Right atrium auricular region (tissue), 2 donors: Measurements from ENCODE around the gene SRRM3. TPM values are rescaled to one million over a fixed set of nuclear protein-coding genes. Genes with fewer than 3 reads are reported as not detected.
A peak's percentile ranks its signal among the peaks of the same experiment; 100 is the strongest.

Experiments used
- DNase-seq: peaks from one replicate; pipeline ENCODE4 v3.0.0-alpha.2; 2019; ENCODE audit warnings: low spot score
- H3K27ac ChIP-seq, 2 donors: fragments of 200-600 bp; sonication (generic); 1 replicate in 1 of 2; 2 replicates in 1 of 2; pipeline ENCODE4 v1.5.1; 2016 to 2019
- H3K27me3 ChIP-seq, 2 donors: fragments of 200-600 bp; sonication (generic); one replicate each; pipeline versions ENCODE4 v1.5.1 to v1.6.0; 2017 to 2019
- H3K36me3 ChIP-seq: fragments of 200-600 bp; sonication (generic); one replicate; pipeline ENCODE4 v1.5.1; 2016
- H3K4me1 ChIP-seq, 2 donors: fragments of 200-600 bp; sonication (generic); one replicate each; pipeline versions ENCODE4 v1.5.1 to v1.6.0; 2017 to 2019
- H3K4me3 ChIP-seq, 2 donors: fragments of 200-600 bp; sonication (generic); 1 replicate in 1 of 2; 2 replicates in 1 of 2; pipeline ENCODE4 v1.5.1; 2017 to 2019; ENCODE audit warnings: mild to moderate bottlenecking in 1 of 2, moderate library complexity in 1 of 2
- H3K9me3 ChIP-seq, 2 donors: fragments of 200-600 bp; sonication (generic); one replicate each; pipeline ENCODE4 v1.5.1; 2019
- total RNA-seq, 2 donors: library from RNA; depleted of rRNA; stranded (reverse); fragments of >200 nt; gene quantifications; one replicate each; pipeline ENCODE4 v1.1.0, GENCODE V29; 2016
- TF ChIP-seq, protein P1 (sequence below), 2 donors: fragments of 200-600 bp; sonication (generic); IDR thresholded peaks; one replicate each; pipeline ENCODE4 v1.5.1; 2019; ENCODE audit warnings: antibody characterized with exemption in 2 of 2

SRRM3 gene
- total RNA-seq, 2 donors from 2014 or later, result 17.5 to 27.1 TPM

DNA sequence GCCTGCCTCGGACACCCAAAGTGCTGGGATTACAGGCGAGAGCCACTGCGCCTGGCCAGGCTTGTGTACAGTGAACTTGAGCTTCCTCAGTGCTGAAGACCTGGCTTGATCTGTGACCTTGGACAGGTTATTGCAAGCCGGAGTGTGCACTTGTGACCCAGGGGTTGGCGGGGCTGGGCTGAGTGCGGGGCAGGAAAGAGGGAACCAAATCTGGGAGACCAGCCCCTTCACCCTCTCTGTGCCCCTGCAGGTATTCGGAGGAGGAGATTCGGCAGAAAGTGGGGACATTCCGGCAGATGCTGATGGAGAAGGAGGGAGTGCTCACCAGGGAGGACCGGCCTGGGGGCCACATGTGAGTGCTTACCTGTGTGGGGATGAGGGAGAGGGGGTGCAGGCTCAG is 46.2 kb downstream of the SRRM3 start:
- no peak for DNase-seq
- H3K4me1 ChIP-seq, result no peaks in the 10 kb centered on the region
- H3K27ac ChIP-seq, result no peak overlapping the region
- no peak overlapping the region for H3K4me3 ChIP-seq
- H3K36me3 ChIP-seq, result no peaks in the 10 kb centered on the region
- TF ChIP-seq, protein P1, sequence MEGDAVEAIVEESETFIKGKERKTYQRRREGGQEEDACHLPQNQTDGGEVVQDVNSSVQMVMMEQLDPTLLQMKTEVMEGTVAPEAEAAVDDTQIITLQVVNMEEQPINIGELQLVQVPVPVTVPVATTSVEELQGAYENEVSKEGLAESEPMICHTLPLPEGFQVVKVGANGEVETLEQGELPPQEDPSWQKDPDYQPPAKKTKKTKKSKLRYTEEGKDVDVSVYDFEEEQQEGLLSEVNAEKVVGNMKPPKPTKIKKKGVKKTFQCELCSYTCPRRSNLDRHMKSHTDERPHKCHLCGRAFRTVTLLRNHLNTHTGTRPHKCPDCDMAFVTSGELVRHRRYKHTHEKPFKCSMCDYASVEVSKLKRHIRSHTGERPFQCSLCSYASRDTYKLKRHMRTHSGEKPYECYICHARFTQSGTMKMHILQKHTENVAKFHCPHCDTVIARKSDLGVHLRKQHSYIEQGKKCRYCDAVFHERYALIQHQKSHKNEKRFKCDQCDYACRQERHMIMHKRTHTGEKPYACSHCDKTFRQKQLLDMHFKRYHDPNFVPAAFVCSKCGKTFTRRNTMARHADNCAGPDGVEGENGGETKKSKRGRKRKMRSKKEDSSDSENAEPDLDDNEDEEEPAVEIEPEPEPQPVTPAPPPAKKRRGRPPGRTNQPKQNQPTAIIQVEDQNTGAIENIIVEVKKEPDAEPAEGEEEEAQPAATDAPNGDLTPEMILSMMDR (IDR thresholded peaks at IDR 0.05), result no peak
- no peaks in the 10 kb centered on the region for H3K9me3 ChIP-seq
- H3K27me3 ChIP-seq, result no peaks in the 10 kb centered on the region

DNA sequence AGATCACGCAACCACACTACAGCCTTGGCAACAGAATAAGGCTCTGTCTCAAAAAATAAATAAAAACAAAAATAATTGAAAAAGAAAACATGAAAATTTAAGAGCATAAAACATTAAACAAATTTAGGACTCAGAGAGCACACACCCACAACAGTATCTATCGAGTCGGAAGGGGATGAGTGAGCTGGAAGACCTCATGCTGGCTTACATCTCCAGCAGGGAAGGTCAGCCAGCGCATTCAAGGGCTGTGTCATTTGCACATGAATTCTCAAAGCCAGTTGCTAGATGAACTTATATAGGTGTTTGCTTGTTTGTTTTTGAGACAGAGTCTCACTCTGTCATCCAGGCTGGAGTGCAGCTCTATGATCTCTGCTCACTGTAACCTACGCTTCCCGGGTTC is 50.3 kb downstream of the SRRM3 start:
- TF ChIP-seq, protein P1 (IDR thresholded peaks at IDR 0.05), result no peak
- Histone ChIP-seq H3K4me3 (no peak overlapping the region), H3K36me3 (no peaks in the 10 kb centered on the region), H3K27ac (no peak overlapping the region), H3K27me3 (no peaks in the 10 kb centered on the region), H3K9me3 (no peaks in the 10 kb centered on the region), H3K4me1 (no peaks in the 10 kb centered on the region)
- no peak for DNase-seq

DNA sequence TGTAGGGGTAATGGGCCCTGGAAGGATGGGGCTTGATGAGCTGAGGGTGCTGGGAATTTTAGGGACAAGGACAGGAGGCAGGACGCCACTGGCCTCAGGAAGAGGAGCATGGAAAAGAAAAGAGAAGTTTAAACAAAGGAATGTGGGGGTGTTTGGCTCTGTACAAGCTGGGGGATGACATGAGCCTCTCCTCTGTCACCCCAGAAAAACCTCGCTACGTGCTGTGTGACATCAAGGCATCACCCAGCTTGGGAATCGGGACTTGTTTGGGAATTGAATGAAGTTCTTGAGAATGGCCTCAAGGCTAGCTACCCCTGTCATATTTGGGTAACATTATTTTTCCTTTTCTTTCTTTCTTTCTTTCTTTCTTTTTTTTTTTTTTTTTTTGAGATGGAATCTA is 53.1 kb downstream of the SRRM3 start:
- Histone ChIP-seq H3K27ac (no peak overlapping the region), H3K4me3 (no peak overlapping the region), H3K9me3 (no peaks in the 10 kb centered on the region), H3K36me3 (no peaks in the 10 kb centered on the region), H3K27me3 (peaks cover 0 to 3% of the 10 kb centered on the region in 2 donors), H3K4me1 (peaks cover 0 to 3% of the 10 kb centered on the region in 2 donors)
- TF ChIP-seq, protein P1 (IDR thresholded peaks at IDR 0.05), result no peak
- DNase-seq, result no peak

DNA sequence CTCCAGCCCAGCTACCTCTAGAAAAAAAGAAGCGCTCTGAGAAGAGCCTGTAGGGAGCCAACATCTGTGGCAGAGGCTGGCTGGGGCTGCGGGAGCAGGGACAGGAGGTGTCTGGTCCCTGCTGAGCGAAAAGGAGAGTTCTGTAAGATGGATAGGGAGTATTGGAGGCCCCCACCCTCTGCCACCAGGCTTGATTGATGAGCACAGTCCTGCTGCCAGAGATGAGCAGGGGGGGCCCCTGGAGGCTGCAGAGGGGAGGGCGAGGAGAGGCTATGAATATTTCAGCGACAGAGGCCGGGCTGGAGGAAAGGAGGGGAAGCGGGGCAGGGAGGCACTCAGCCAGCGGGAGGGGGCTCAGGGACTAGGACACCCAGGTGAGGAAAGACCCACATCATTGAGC is 56.3 kb downstream of the SRRM3 start:
- Histone ChIP-seq H3K4me3 (no peak overlapping the region), H3K36me3 (no peaks in the 10 kb centered on the region), H3K27ac (no peak overlapping the region), H3K4me1 (peaks cover 0 to 10% of the 10 kb centered on the region in 2 donors), H3K9me3 (no peaks in the 10 kb centered on the region), H3K27me3 (peaks cover 0 to 8% of the 10 kb centered on the region in 2 donors)
- no peak for DNase-seq
- TF ChIP-seq, protein P1 (IDR thresholded peaks at IDR 0.05), result no peak

DNA sequence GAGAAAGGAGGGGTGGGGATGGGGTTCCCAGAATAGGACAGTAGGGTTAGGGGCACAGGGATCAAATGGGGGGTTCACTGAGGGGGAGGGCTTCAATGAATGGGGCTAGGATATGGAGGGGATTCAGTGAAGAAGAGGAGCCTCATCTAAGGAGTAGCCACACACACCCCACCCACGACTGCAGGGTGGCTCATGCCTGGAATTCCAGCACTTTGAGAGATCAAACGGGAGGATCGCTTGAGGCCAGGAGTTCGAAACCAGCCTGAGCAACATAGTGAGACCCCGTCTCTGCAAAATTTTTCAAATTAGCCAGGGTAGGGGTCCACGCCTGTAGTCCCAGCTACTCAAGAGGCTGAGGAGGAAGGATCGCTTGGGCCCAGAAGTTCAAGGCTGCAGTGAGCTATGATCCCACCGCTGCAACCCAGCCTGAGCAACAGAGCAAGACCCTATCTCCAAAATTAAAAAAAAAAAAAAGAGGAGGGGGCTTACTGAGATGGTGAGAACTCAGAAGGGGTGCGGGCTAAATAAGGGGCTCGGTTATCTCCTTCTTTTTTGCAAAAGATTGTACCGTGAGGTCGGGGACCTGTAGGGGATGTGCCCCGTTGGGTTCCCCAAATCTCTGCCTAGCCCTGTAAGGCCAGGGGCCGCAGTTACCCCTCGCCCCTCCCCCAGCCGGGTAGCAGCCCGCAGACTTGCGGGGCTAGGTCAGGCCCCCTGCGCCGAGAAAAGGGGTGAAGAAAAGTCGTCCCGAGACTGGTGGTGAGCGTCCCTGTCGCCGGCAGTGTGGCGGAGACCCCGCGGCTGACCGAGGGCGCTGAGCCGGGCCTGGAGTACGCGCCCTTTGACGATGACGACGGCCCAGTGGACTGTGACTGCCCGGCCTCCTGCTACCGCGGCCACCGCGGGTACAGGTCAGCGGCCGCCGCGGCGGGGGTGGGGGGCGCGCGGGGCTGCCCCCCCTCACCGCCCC is 57.7 kb downstream of the SRRM3 start:
- H3K4me3 ChIP-seq, result peak overlapping the region; percentile 30 to 39
- peaks cover 0 to 8% of the 10 kb centered on the region in 2 donors for H3K27me3 ChIP-seq
- TF ChIP-seq, protein P1 (IDR thresholded peaks at IDR 0.05), result no peak

More for the DNA sequence above, 57.7 kb downstream of the SRRM3 start:
- DNase-seq, result no peak
- Histone ChIP-seq H3K27ac (no peak overlapping the region), H3K36me3 (no peaks in the 10 kb centered on the region), H3K9me3 (no peaks in the 10 kb centered on the region), H3K4me1 (peaks cover 0 to 10% of the 10 kb centered on the region in 2 donors)
